Fibroblast of skin of left quadriceps (primary cell): ENCODE results near the gene TAS2R46.
"Not testable (repeated sequence)": the region's sequence is repeated elsewhere in the genome, so short reads cannot be mapped to it uniquely, and the experiment has no call there.

Source experiments
- DNase-seq, 2 experiments: peaks; one replicate each; pipeline ENCODE4 v3.0.0-alpha.2; 2013; ENCODE audit warnings: low read depth in 2 of 2

Gene TAS2R46, protein sequence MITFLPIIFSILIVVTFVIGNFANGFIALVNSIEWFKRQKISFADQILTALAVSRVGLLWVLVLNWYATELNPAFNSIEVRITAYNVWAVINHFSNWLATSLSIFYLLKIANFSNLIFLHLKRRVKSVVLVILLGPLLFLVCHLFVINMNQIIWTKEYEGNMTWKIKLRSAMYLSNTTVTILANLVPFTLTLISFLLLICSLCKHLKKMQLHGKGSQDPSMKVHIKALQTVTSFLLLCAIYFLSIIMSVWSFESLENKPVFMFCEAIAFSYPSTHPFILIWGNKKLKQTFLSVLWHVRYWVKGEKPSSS

DNA sequence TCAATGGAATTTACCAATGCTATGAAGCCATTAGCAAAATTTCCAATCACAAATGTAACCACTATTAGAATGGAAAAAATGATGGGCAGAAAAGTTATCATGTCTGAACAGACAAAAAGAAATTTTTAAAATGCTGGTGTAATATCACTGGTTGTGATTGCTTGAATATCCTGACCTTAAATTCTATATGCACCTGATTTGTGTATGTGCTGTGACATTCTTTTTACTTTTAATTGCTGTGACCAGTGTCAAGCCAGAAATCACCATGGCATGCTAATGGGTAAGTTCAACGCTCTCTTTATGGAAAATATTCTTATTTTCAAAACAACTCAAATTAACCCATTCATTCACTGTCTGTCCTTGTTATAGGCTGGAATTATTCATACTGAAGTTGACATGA, at the start of gene TAS2R46:
Gene TAS2R46 (minus strand): TSS at position 101 of the 400 bp plus-strand sequence. CDS start 0 bp downstream, at position 101.
- DNase-seq: not testable (repeated sequence)

DNA sequence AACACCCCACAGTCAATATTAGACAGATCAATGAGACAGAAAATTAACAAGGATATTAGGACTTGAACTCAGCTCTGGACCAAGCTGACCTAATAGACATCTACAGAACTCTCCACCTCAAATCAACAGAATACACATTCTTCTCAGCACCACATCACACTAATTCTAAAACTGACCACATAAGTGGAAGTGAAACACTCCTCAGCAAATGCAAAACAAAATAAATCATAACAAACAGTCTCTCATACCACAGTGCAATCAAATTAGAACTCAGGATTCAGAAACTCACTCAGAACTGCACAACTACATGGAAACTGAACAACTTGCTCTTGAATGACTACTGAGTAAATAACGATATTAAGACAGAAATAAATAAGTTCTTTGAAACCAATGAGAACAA, 49.1 kb upstream of the TAS2R46 start:
- not testable (repeated sequence) for DNase-seq

GRCh38 chr12:11108862-11109261, 46.8 kb upstream of the TAS2R46 start:
- DNase-seq: no peak

DNA sequence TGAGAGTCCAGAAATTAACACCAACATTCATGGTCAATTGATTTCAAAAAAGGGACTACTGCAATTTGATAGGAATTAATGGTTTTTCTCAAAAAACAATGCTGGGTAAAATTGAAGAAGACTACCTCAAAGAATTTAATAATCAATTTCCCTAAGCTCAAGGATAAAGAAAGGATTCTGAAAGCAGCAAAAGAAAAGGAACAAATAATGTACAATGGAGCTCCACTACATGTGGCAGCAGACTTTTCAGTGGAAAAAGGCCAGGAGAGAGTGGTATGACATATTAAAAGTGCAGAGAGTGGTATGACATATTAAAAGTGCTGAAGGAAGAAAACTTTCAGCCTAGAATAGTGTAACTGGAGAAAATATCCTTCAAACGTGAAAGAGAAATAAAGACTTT, 45.6 kb upstream of the TAS2R46 start:
- DNase-seq: no peak

GRCh38 chr12:11106288-11106687, 44.2 kb upstream of the TAS2R46 start:
- no peak for DNase-seq

DNA sequence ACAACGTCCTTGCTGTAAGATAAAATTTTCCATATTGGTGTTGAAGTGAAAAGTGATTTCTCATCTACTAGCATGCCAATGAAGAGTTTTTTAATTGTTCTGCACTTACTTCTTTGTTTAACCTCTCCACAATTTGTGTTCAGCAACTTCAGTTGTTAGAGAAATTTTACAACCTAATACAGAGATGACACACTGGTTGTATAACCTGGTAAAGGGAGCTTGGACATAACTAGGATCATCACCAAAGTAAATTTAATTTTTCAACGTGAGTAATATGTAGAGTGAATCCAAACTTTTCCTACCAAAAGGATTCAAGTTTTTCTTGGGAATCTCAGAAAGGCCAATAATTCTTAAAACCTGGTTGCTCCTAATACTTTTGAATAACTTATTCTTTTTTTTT, 43.5 kb upstream of the TAS2R46 start:
- DNase-seq: no peak

- DNase-seq: not testable (repeated sequence)
Measured at GRCh38 chr12:11094910-11095309, 32.8 kb upstream of the TAS2R46 start.

DNA sequence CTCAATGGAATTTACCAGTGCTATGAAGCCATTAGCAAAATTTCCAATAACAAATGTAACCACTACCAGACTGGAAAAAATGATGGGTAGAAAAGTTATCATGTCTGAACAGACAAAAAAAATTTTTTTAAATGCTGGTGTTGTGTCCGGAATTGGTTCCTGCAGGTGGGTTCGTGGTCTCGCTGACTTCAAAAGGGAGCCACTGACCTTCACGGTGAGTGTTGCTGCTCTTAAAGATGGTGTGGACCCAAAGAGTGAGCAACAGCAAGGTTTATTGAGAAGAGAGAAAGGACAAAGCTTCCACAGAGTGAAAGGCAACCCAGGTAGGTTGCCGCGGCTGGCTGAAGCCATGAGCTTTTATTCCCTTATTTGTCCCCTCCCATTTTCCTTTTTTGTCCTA, 30.0 kb upstream of the TAS2R46 start, which contains the start of gene TAS2R43:
Gene TAS2R43 (minus strand): TSS at position 186 of the 400 bp plus-strand sequence. CDS start 84 bp downstream, at position 102.
- DNase-seq: no peak

DNA sequence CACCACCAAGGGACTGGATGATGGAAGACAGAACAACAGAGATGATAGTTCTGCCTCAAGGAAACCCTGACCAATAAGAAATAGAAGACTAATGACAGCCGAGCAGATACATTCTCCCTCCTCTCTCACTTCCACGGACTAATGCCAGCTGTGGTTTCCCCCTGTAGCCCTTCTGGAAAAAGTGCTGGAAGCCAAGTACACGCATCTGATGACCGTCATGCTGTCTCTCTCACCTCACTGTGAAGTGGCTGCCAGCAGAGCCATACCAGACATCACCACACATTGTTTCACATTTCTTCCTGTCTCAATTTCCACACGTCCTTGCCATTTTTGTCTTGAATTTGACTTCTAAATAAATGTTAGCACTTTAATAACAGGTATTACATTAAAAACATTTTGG, 27.2 kb upstream of the TAS2R46 start:
- DNase-seq: no peak

GRCh38 chr12:11085419-11085818, 23.3 kb upstream of the TAS2R46 start:
- DNase-seq: no peak

DNA sequence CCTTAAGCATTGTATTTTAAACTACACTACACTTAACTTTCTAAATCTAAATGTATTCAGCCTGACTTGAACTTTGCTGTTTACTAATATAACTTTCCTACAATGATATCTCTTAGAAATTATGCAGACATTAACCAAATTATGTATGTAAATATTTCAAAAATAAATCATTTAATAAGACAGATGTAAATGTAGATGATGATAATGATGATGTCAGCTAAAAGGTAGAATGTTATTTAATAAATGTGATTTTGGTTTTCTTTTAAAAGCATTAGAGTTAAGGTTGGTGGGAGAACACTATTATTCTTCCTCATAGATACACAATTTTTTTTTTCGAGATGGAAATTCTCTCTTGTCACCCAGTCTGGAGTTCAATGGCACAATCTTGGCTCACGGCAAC, 19.9 kb upstream of the TAS2R46 start:
- DNase-seq: no peak

DNA sequence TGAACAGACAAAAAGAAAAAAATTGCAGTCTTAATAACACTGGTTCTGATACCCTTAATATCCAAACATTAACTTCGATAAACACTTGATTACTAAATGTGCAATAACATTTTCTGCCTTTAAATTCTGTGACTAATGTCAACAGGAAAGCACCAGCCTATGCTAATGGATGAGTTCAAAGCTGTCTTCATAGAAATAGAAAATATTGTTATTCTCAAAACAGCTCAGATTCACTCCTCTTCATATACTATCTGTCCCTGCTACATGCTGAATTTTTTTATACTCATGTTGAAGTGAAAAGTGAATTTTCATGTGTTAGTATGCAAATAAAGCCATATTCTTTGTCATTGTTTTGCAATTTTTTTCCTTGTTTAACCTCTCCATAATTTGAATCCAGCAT, 16.2 kb upstream of the TAS2R46 start:
- no peak for DNase-seq

GRCh38 chr12:11075642-11076041, 13.5 kb upstream of the TAS2R46 start:
- DNase-seq: no peak

GRCh38 chr12:11071414-11071813, 9.3 kb upstream of the TAS2R46 start:
- DNase-seq: no peak

DNA sequence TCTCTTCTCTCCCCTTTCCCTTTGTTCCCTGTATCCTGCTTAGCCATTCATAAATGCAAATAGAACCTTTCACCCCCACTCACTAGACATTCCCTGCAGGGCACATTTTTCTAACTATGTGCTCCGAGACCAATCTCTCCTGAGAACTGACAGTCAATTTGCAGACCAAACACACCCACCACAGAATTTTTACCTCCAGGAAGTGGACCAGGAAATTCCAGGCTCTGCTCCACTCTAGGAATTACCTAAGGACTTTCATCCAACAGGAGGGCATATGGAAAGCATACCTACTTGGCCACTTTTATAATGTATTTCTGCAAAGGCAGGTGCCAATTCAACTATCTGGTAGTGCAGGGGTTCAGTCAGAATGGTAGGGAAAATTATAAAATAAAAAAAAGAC, 8.9 kb upstream of the TAS2R46 start:
- DNase-seq: no peak

- DNase-seq: no peak
Measured at GRCh38 chr12:11069854-11070365, 7.8 kb upstream of the TAS2R46 start.

DNA sequence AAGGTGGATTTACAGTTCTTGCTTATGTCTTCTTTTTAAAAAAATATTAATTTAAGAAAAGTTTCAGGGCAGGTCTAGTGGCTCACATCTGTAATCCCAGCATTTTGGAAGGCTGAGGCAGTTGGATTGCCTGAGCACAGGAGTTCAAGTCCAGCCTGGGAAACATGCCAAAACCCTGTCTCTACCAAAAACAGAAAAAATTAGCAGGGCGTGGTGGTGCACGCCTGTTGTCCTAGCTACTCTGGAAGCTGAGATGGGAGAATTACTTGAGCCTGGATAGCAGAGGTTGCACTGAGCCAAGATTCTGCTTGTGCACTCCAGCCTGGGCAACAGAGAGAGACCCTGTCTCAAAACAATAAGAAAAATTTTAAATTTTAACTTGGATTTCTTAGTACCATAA, 5.4 kb upstream of the TAS2R46 start:
- DNase-seq: no peak

DNA sequence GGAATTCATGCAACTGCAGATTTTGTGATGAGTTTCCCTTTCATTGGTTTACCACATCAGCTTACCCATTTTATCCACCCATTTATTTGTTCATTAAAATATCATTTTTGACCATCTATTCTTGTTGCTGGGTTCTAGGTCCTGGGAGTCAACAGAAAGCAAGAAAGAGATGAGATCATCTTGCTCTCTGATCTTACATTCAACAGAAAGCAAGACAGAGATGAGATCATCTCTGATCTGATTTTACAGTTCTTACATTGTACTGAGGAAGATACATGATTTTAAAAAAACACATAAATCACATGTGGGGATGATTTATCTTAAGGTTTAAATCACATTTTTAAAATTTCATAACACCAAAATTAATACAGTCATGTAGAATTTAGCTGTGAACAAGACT, 2.3 kb downstream of the TAS2R46 start:
- DNase-seq: no peak

DNA sequence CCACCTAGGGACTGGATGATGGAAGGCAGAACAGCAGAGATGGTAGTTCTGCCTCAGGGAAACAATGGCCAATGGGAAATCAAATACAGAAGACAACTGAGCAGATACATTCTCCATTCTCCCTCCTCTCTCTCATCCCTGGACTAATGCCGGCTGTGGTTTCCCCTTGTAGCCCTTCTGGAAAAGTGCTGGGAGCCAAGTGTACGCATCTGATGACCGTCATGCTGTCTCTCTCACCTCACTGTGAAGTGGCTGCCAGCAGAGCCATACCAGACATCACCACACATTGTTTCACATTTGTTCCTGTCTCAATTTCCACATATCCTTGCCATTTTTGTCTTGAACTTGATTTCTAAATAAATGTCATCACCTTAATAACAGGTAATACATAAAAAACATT, 3.1 kb downstream of the TAS2R46 start:
- no peak for DNase-seq

- DNase-seq: no peak
Measured at GRCh38 chr12:11055306-11055705, 6.8 kb downstream of the TAS2R46 start.

- not testable (repeated sequence) for DNase-seq
Measured at GRCh38 chr12:11049806-11050531, 12.1 kb downstream of the TAS2R46 start.

DNA sequence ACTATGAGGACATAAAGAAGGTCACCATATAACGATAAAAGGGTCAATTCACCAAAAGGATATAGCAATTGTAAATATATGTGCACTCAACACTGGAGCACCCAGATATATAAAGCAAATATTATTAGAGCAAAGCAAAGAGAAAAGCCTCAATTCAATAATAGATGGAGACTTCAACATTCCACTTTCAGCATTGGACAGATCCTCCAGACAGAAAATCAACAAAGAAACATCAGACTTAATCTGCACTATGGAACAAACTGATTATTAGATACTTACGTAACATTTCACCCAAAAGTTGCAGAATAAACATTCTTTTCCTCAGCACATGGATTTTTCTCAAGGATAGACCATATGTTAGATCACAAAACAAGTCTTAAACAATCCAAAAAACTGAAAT, 20.7 kb downstream of the TAS2R46 start:
- not testable (repeated sequence) for DNase-seq

- no peak for DNase-seq
Measured at GRCh38 chr12:11040162-11040561, 21.9 kb downstream of the TAS2R46 start.
